ENCODE measurements around the gene TMEM61.
"Not testable (repeated sequence)": the region's sequence is repeated elsewhere in the genome, so short reads cannot be mapped to it uniquely, and the experiment has no call there.

- not testable (repeated sequence) for TF ChIP-seq POLR2AphosphoS5 (IDR thresholded peaks at IDR 0.05; ENCODE audit: borderline replicate concordance, low read depth, low read length); FOXP2 (optimal IDR thresholded peaks at IDR 0.05; ENCODE audit: control extremely low read depth, extremely low read length, insufficient read depth)
These were observed 43.7 kb downstream of the TMEM61 start for GRCh38 chr1:55024163-55024562.
